IMR-90 (cell line): Measurements from ENCODE around the gene C2orf74. TPM values are rescaled to one million over a fixed set of nuclear protein-coding genes. Genes with fewer than 3 reads are reported as not detected.

Experiments used
- ATAC-seq: fragments of 200-7000 bp; cut with Tn5 transposase; 2 replicates; pipeline ENCODE4 v1.9.1; 2020; ENCODE audit warnings: low read depth, mild to moderate bottlenecking, moderate library complexity
- BruUV-seq: library from RNA; stranded (reverse); fragments of 400-500 nt; replicated peaks from 2 replicates; lab custom pipeline; 2021; lab: Mats Ljungman, UMichigan
- CTCF ChIA-PET: fragments of 300-600 bp; formaldehyde crosslinking; extraction: SDS; loops from one replicate; lab custom pipeline; 2021; ENCODE audit warnings: antibody characterized with exemption; lab: Yijun Ruan, JAX
- POLR2A ChIA-PET: fragments of 300-600 bp; sonication (Branson Sonifier 250); formaldehyde crosslinking; loops from one replicate; lab custom pipeline; 2022; ENCODE audit warnings: antibody characterized with exemption; ENCODE audit not compliant: unreplicated experiment; lab: Charles Lee
- DNase-seq: peaks from one replicate; pipeline ENCODE4 v3.0.0; 2013
- H2AFZ ChIP-seq: replicated peaks from 2 replicates; pipeline ENCODE3; 2013; ENCODE audit warnings: low read length, mild to moderate bottlenecking; ENCODE audit not compliant: poor library complexity
- H2AK5ac ChIP-seq: 2 replicates; pipeline ENCODE4 v1.6.1; 2013; ENCODE audit warnings: low read depth, low read length, inconsistent platforms
- H2AK9ac ChIP-seq: replicated peaks from 2 replicates; pipeline ENCODE3; 2013; ENCODE audit warnings: mild to moderate bottlenecking, low read depth, low read length, moderate library complexity; ENCODE audit not compliant: poor library complexity
- H2BK120ac ChIP-seq: 2 replicates; pipeline ENCODE4 v1.6.1; 2013; ENCODE audit warnings: low read depth, low read length, inconsistent platforms
- H2BK15ac ChIP-seq: 3 replicates; pipeline ENCODE4 v1.6.1; 2013; ENCODE audit warnings: low read depth, low read length, inconsistent platforms
- H2BK20ac ChIP-seq: 2 replicates; pipeline ENCODE4 v1.6.1; 2013; ENCODE audit warnings: low read depth, mild to moderate bottlenecking, inconsistent platforms, low read length, moderate library complexity
- H2BK5ac ChIP-seq: 2 replicates; pipeline ENCODE4 v1.6.1; 2013; ENCODE audit warnings: mild to moderate bottlenecking, low read depth, low read length, inconsistent platforms; ENCODE audit not compliant: poor library complexity, severe bottlenecking
- H3K14ac ChIP-seq: replicated peaks from 2 replicates; pipeline ENCODE4 v1.6.1; 2013; ENCODE audit warnings: low read depth, low read length, inconsistent platforms
- H3K18ac ChIP-seq: 2 replicates; pipeline ENCODE4 v1.6.1; 2013; ENCODE audit warnings: low read depth, low read length, control low read depth
- H3K23ac ChIP-seq: 2 replicates; pipeline ENCODE4 v1.6.1; 2013; ENCODE audit warnings: low read depth, low read length, inconsistent platforms
- H3K27ac ChIP-seq: 2 replicates; pipeline ENCODE4 v1.5.1; 2013; ENCODE audit warnings: mild to moderate bottlenecking, control low read depth, low read length; ENCODE audit not compliant: insufficient read depth
- H3K27me3 ChIP-seq: 2 replicates; pipeline ENCODE4 v1.6.1; 2013; ENCODE audit warnings: low read length; ENCODE audit not compliant: control insufficient read depth, insufficient read depth
- H3K36me3 ChIP-seq: 2 replicates; pipeline ENCODE4 v1.6.1; 2013; ENCODE audit warnings: low read length, mixed read lengths; ENCODE audit not compliant: control insufficient read depth, insufficient read depth
- H3K4ac ChIP-seq: 2 replicates; pipeline ENCODE4 v1.6.1; 2013; ENCODE audit warnings: low read depth, low read length, inconsistent platforms
- H3K4me1 ChIP-seq: 2 replicates; pipeline ENCODE4 v1.6.1; 2013; ENCODE audit warnings: low read length, mixed read lengths; ENCODE audit not compliant: control insufficient read depth, insufficient read depth
- H3K4me2 ChIP-seq: 2 replicates; pipeline ENCODE4 v1.6.1; 2013; ENCODE audit warnings: low read depth, mild to moderate bottlenecking, control low read depth, low read length, moderate library complexity
- H3K4me3 ChIP-seq: 2 replicates; pipeline ENCODE4 v1.5.1; 2013; ENCODE audit warnings: low read depth, mild to moderate bottlenecking, control low read depth, low read length, moderate library complexity; ENCODE audit not compliant: insufficient read depth
- H3K56ac ChIP-seq: 2 replicates; pipeline ENCODE4 v1.6.1; 2013; ENCODE audit warnings: low read length, inconsistent platforms; ENCODE audit not compliant: insufficient read depth; ENCODE audit errors: extremely low read depth
- H3K79me1 ChIP-seq, 2 experiments: 2 replicates each; pipeline ENCODE4 v1.6.1; 2013; ENCODE audit warnings: low read length in 2 of 2, inconsistent platforms in 1 of 2, low read depth in 1 of 2
- H3K9ac ChIP-seq: 2 replicates; pipeline ENCODE4 v1.6.1; 2013; ENCODE audit warnings: low read depth, low read length, control low read depth
- H3K9me1 ChIP-seq: 2 replicates; pipeline ENCODE4 v1.6.1; 2013; ENCODE audit warnings: low read length, inconsistent platforms; ENCODE audit not compliant: insufficient read depth
- H3K9me3 ChIP-seq: 2 replicates; pipeline ENCODE4 v1.6.1; 2013; ENCODE audit warnings: low read length; ENCODE audit not compliant: control insufficient read depth, insufficient read depth
- H4K20me1 ChIP-seq: 2 replicates; pipeline ENCODE4 v1.6.1; 2013; ENCODE audit warnings: low read length, inconsistent platforms; ENCODE audit not compliant: insufficient read depth
- H4K5ac ChIP-seq: 2 replicates; pipeline ENCODE4 v1.6.1; 2013; ENCODE audit warnings: mild to moderate bottlenecking, low read depth, low read length, control low read depth
- H4K8ac ChIP-seq, 2 experiments: 2 replicates each; pipeline ENCODE4 v1.6.1; 2013; ENCODE audit warnings: low read depth in 2 of 2, low read length in 2 of 2, control low read depth in 1 of 2, inconsistent platforms in 1 of 2
- H4K91ac ChIP-seq: 2 replicates; pipeline ENCODE4 v1.6.1; 2013; ENCODE audit warnings: low read depth, low read length, inconsistent platforms; ENCODE audit not compliant: insufficient read depth
- BHLHE40 ChIP-seq: fragments of 150-350 bp; IDR thresholded peaks from 2 replicates; pipeline ENCODE4 v1.6.1; 2016; ENCODE audit warnings: mild to moderate bottlenecking, low read depth, low read length
- WGBS, 2 experiments: methylation state at CpG; one replicate each; pipeline versions ENCODE4 v1.1.5 to v1.1.7; 2013; ENCODE audit warnings: missing lambda C conversion rate in 2 of 2; ENCODE audit not compliant: insufficient read length in 1 of 2; ENCODE audit errors: extremely low coverage in 2 of 2; 5-methylcytosine and 5-hydroxymethylcytosine counted together
- dilution Hi-C: fragments of 300-500 bp; cut with HindIII; formaldehyde crosslinking; loops from one replicate; pipeline ENCODE4 v1.14.3; 2018; ENCODE audit warnings: low sequenced_read_pairs; ENCODE audit not compliant: unreplicated experiment
- in situ Hi-C: fragments of 300-500 bp; cut with MboI; formaldehyde crosslinking; loops from 3 replicates; pipeline ENCODE4 v1.14.3; 2019; ENCODE audit warnings: low sequenced_read_pairs, inconsistent platforms, mixed read lengths
- intact Hi-C: fragments of 100-400 bp; cut with micrococcal nuclease; formaldehyde crosslinking; loops from 2 replicates; pipeline ENCODE4 v1.10.0; 2022
- polyA plus RNA-seq, 3 experiments: library from polyadenylated mRNA; depleted of rRNA; stranded (reverse); fragments of >200 nt; gene quantifications; 2 replicates each; pipeline ENCODE4 v1.2.3, GENCODE V29; 2012; ENCODE audit warnings: low replicate concordance in 1 of 3
- total RNA-seq: library from RNA; depleted of rRNA; stranded (reverse); fragments of >200 nt; gene quantifications from 2 replicates; pipeline ENCODE4 v1.2.3, GENCODE V29; 2012
- TF ChIP-seq, protein P1 (sequence below): fragments of 150-350 bp; IDR thresholded peaks from 2 replicates; pipeline ENCODE4 v1.6.1; 2017; ENCODE audit warnings: mild to moderate bottlenecking, antibody characterized with exemption, low read length, low read depth

The C2orf74 gene
- total and polyA plus RNA-seq, 2 of the 4 experiments (the other 2 are of a cell fraction), result 8.4 to 21.9 TPM

DNA sequence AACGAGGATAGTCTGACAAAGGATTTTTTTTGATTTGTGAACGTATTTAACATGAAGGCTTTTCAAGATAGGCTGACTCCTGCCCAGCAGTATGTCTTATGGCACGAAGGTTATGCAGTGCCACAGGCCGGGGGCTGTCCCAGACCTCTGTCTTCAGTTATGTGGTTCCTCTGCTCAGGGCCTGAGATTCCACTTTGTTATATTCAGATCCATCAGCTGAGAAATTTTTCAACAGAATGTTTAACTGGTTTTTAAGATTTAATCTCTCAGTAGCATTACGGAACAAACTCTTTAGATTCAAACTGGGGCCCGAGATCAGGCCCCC lies 20.0 kb downstream of the C2orf74 start:
- Histone ChIP-seq H3K9me3 (no peaks in the 10 kb centered on the region), H2BK5ac (no peak overlapping the region), H4K91ac (no peak overlapping the region), H3K9me1 (peaks cover 28% of the 10 kb centered on the region), H2AK9ac (no peak overlapping the region), H3K18ac (no peak overlapping the region), H3K4me3 (no peak overlapping the region), H3K4ac (no peak overlapping the region), H4K5ac (no peak overlapping the region), H3K56ac (no peak overlapping the region), H2BK15ac (no peak overlapping the region), H3K36me3 (peaks cover 52% of the 10 kb centered on the region), H3K79me1 (peaks cover 49 to 79% of the 10 kb centered on the region in 2 experiments), H3K23ac (no peak overlapping the region), H3K4me2 (no peak overlapping the region), H4K20me1 (peaks cover 8% of the 10 kb centered on the region; the same call in 1 of the 2 replicates), H3K27ac (no peak overlapping the region), H2BK120ac (no peak overlapping the region), H3K27me3 (no peaks in the 10 kb centered on the region), H3K14ac (no peak overlapping the region), H3K4me1 (peaks cover 28% of the 10 kb centered on the region), H2BK20ac (no peak overlapping the region), H3K9ac (no peak overlapping the region), H2AK5ac (no peak overlapping the region), H4K8ac (0 out of 4 replicates have a peak overlapping the region, but pooled peaks of 1 of the 2 experiments have one; percentile 34), H2AFZ (no peak overlapping the region)
- dilution Hi-C loops, result no loop called here
- ChIA-PET POLR2A (no interaction called here), CTCF (no interaction called here)
- no CpG with 5 or more reads among the region's 6 CpGs for WGBS, 2 experiments
- TF ChIP-seq, protein P1, sequence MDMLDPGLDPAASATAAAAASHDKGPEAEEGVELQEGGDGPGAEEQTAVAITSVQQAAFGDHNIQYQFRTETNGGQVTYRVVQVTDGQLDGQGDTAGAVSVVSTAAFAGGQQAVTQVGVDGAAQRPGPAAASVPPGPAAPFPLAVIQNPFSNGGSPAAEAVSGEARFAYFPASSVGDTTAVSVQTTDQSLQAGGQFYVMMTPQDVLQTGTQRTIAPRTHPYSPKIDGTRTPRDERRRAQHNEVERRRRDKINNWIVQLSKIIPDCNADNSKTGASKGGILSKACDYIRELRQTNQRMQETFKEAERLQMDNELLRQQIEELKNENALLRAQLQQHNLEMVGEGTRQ, result no peak
- no peak for TF ChIP-seq BHLHE40
- ATAC-seq (no peak), DNase-seq (no peak)
- in situ Hi-C loops, result no loop called here
- intact Hi-C loops, result no loop called here
- no TSS peak for BruUV-seq
